ENCODE measurements around the gene RGP1. TPM values are rescaled to one million over a fixed set of nuclear protein-coding genes. Genes with fewer than 3 reads are reported as not detected.

The RGP1 gene
- total RNA-seq, 6 experiments from 2014 or later = 9.5 to 13.0 (median 11.4) TPM

GRCh38 chr9:35746583-35746982, 2.5 kb upstream of the RGP1 start:
- WGBS (ENCODE audit: insufficient coverage, low coverage, low lambda C conversion rate, missing lambda C conversion rate) = 15% methylated on average over 3 of the region's 3 CpGs
- Histone ChIP-seq H3K27ac (peak overlapping the region in 1 of 3 donors; percentile 85), H3K4me3 (peak overlapping the region; percentile 78 to 83 (median 82)), H3K4me1 (peaks cover 0 to 33% (median 15%) of the 10 kb centered on the region in 4 donors), H3K27me3 (no peaks in the 10 kb centered on the region), H3K36me3 (peaks cover 7 to 45% (median 21%) of the 10 kb centered on the region in 4 donors), H3K9me3 (no peaks in the 10 kb centered on the region)
- ATAC-seq = peak; percentile 46 to 56 (median 48)
- intact Hi-C loops (cut with DNase I) = no loop called here
- TF ChIP-seq POLR2A (IDR thresholded peaks at IDR 0.05) = no peak
- TF ChIP-seq CTCF (IDR thresholded peaks at IDR 0.05) = no peak
- peak in 1 of 3 donors; percentile 68 for DNase-seq

- H3K4me3 ChIP-seq = peak overlapping the region; percentile 78 to 83 (median 82)
- ATAC-seq (peak in 1 of 4 donors; percentile 0), DNase-seq (no peak)
- H3K9me3 ChIP-seq = no peaks in the 10 kb centered on the region
- H3K27me3 ChIP-seq = no peaks in the 10 kb centered on the region
- WGBS (ENCODE audit: insufficient coverage, low coverage, low lambda C conversion rate, missing lambda C conversion rate) = 0% methylated on average over 9 of the region's 24 CpGs
- H3K27ac ChIP-seq = peak overlapping the region; percentile 68 to 87 (median 85)
- no peak for TF ChIP-seq CTCF (IDR thresholded peaks at IDR 0.05)
- no peak for TF ChIP-seq POLR2A (IDR thresholded peaks at IDR 0.05)
- intact Hi-C loops (cut with DNase I) = no loop called here
- H3K4me1 ChIP-seq = peaks cover 0 to 33% (median 15%) of the 10 kb centered on the region in 4 donors
- peaks cover 4 to 47% (median 23%) of the 10 kb centered on the region in 4 donors for H3K36me3 ChIP-seq
Observed at GRCh38 chr9:35748242-35748857, 737 bp upstream of the RGP1 start.

GRCh38 chr9:35749515-35750255, 598 bp downstream of the RGP1 start:
- H3K4me3 ChIP-seq = peak overlapping the region; percentile 78 to 83 (median 82)
- peaks cover 0 to 39% (median 15%) of the 10 kb centered on the region in 4 donors for H3K36me3 ChIP-seq
- no peaks in the 10 kb centered on the region for H3K27me3 ChIP-seq
- H3K9me3 ChIP-seq = no peaks in the 10 kb centered on the region
- ATAC-seq = peak; percentile 23 to 35 (median 30)
- 0% methylated on average over 13 of the region's 19 CpGs for WGBS (ENCODE audit: insufficient coverage, low coverage, low lambda C conversion rate, missing lambda C conversion rate)
- no peak for TF ChIP-seq POLR2A (IDR thresholded peaks at IDR 0.05)
- TF ChIP-seq CTCF (IDR thresholded peaks at IDR 0.05) = no peak
- intact Hi-C loops (cut with DNase I) = no loop called here
- peak overlapping the region; percentile 68 to 87 (median 85) for H3K27ac ChIP-seq
- peak; percentile 50 to 65 (median 59) for DNase-seq
- peaks cover 0 to 33% (median 15%) of the 10 kb centered on the region in 4 donors for H3K4me1 ChIP-seq

GRCh38 chr9:35750256-35750531, 1.1 kb downstream of the RGP1 start:
- Histone ChIP-seq H3K9me3 (no peaks in the 10 kb centered on the region), H3K27me3 (no peaks in the 10 kb centered on the region), H3K4me1 (peaks cover 0 to 30% (median 14%) of the 10 kb centered on the region in 4 donors), H3K27ac (peak overlapping the region in 2 of 3 donors; percentile 85 to 87), H3K36me3 (peaks cover 0 to 36% (median 14%) of the 10 kb centered on the region in 4 donors), H3K4me3 (peak overlapping the region; percentile 78 to 83 (median 82))
- ATAC-seq (no peak), DNase-seq (no peak)
- TF ChIP-seq CTCF (IDR thresholded peaks at IDR 0.05) = no peak
- no peak for TF ChIP-seq POLR2A (IDR thresholded peaks at IDR 0.05)
- 0% methylated on average over 1 of the region's 4 CpGs for WGBS (ENCODE audit: insufficient coverage, low coverage, low lambda C conversion rate, missing lambda C conversion rate)
- intact Hi-C loops (cut with DNase I) = no loop called here
